PC-9 (cell line): ENCODE measurements around the gene SSTR3.

Experiments
- EZH2 ChIP-seq: fragments of 200-600 bp; sonication (generic); IDR thresholded peaks from 2 replicates; pipeline ENCODE4 v1.8.0; 2017; ENCODE audit warnings: antibody characterized with exemption, low read depth
- TF ChIP-seq, protein P1 (sequence below): fragments of 200-600 bp; sonication (generic); conservative IDR thresholded peaks from 2 replicates; pipeline ENCODE4 v1.6.1; 2017; ENCODE audit warnings: mixed run types, antibody characterized with exemption, mild to moderate bottlenecking, moderate library complexity

DNA sequence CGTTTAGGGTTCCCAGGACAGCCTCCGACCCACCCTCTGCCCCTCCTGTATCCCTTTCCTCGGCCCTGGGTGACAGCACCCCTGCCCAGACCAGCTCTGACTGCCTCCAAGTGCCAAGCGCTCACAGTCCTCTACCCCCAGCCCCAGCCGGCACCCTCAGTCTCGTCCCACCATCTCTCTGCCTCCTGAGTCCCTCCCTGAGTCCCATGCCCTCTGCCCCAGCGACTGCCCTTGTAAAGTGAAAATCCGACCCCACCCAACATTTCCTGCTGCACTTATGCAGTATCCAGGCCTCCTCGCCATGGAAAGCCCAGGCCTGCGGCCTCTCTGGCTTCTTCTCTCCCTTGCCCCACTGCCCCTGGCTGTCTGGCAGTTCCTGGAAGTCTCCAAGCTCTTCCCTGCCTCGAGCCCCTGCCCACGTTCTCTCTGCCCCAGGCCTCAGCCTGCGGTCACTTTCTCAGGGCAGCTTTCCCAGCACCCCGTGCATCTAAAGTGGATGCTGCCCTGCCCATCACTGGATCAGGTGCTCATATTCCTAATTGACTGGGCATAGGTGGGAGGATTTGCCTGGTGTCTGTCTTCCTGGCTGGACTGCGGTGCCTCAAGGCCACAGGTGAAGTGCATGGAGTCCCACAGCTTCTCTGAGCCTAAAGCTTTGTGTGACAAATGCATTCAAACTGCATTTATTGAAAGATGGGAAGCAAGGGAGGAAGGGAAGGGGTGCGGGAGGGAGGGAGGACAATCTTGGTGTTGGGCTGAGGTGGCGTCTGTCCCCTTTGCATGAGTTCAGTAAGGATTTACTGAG lies 44.9 kb downstream of the SSTR3 start:
- TF ChIP-seq, protein P1, sequence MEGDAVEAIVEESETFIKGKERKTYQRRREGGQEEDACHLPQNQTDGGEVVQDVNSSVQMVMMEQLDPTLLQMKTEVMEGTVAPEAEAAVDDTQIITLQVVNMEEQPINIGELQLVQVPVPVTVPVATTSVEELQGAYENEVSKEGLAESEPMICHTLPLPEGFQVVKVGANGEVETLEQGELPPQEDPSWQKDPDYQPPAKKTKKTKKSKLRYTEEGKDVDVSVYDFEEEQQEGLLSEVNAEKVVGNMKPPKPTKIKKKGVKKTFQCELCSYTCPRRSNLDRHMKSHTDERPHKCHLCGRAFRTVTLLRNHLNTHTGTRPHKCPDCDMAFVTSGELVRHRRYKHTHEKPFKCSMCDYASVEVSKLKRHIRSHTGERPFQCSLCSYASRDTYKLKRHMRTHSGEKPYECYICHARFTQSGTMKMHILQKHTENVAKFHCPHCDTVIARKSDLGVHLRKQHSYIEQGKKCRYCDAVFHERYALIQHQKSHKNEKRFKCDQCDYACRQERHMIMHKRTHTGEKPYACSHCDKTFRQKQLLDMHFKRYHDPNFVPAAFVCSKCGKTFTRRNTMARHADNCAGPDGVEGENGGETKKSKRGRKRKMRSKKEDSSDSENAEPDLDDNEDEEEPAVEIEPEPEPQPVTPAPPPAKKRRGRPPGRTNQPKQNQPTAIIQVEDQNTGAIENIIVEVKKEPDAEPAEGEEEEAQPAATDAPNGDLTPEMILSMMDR = no peak
- TF ChIP-seq EZH2 = no peak
